ENCODE measurements around the gene MAOB. TPM values are rescaled to one million over a fixed set of nuclear protein-coding genes. Genes with fewer than 3 reads are reported as not detected.

MAOB gene
- polyA plus RNA-seq, 1 donor from 2014 or later = not detected

DNA sequence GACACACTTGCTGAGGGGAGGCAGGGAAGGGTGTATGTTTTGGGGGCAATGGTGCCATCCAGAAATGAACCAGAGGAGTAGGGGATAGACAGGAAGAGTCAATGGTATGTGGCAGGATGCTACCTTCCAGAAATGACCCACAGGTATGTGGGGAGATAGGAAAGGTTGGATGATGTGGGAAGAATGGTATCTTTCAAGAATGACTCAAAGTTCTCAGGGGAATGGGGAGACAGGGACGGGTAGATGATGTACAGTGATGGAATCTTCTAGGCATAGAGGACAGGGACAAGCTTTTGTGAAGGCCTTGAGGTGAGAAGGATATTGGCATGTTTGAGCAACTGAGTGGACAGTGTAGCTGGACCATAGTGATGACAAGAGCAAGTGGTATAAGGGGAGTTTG lies 161.3 kb downstream of the MAOB start:
- no peak overlapping the region for H3K4me3 Mint-ChIP-seq
- no peaks in the 10 kb centered on the region for H3K27me3 Mint-ChIP-seq
- H3K36me3 Mint-ChIP-seq = no peaks in the 10 kb centered on the region
- peaks cover 0 to 7% (median 0%) of the 10 kb centered on the region in 3 donors for H3K9me3 Mint-ChIP-seq
- H3K4me1 Mint-ChIP-seq = peaks cover 0 to 2% (median 0%) of the 10 kb centered on the region in 3 donors
- H3K27ac Mint-ChIP-seq = no peak overlapping the region

- Mint-ChIP-seq H3K9me3 (peaks cover 0 to 7% (median 0%) of the 10 kb centered on the region in 3 donors), H3K4me3 (no peak overlapping the region), H3K36me3 (no peaks in the 10 kb centered on the region), H3K27me3 (no peaks in the 10 kb centered on the region), H3K27ac (no peak overlapping the region), H3K4me1 (peaks cover 0 to 2% (median 0%) of the 10 kb centered on the region in 3 donors)
These were observed 162.2 kb downstream of the MAOB start for GRCh38 chrX:43720082-43720481.

GRCh38 chrX:43718956-43719355 lies 163.3 kb downstream of the MAOB start:
- Mint-ChIP-seq H3K27me3 (no peaks in the 10 kb centered on the region), H3K4me3 (no peak overlapping the region), H3K36me3 (no peaks in the 10 kb centered on the region), H3K27ac (no peak overlapping the region), H3K9me3 (peaks cover 0 to 7% (median 0%) of the 10 kb centered on the region in 3 donors), H3K4me1 (no peaks in the 10 kb centered on the region)

DNA sequence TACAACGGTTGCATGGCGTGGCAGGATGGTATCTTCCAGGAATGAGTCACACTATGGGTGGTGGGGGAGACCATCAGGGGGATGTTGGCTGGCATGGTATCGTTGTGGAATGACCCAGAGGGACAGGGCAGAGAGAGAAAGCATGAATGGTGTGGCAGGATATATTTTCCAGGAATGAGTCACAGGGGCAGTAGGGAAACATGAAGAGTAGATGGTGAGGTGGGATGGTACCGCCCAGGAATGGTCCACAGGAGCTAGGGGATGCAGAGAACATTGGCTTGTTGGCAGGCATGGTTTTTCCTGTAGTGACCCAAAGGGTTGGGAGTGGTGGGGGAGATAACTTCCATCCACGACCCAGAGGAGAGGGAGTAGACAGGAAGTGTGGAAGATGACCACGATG lies 163.7 kb downstream of the MAOB start:
- no peak overlapping the region for H3K4me3 Mint-ChIP-seq

DNA sequence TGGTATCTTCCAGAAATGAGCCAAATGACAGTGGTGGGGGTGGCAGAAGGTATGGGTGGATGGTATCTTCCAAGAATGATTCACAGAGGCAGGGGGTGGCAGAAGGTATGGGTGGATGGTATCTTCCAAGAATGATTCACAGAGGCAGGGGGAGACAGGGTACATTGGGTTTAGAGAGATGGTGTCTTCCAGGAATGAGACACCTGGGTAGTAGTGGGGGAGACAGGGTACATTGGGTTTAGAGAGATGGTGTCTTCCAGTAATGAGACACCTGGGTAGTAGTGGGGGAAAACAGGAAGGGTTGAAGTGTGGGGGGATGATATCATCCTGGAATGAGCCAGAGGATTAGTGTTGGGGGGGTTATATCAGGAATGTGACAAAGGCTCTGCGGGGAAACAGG lies 164.2 kb downstream of the MAOB start:
- Mint-ChIP-seq H3K4me3 (no peak overlapping the region), H3K4me1 (no peaks in the 10 kb centered on the region), H3K36me3 (no peaks in the 10 kb centered on the region), H3K9me3 (peaks cover 0 to 7% (median 1%) of the 10 kb centered on the region in 3 donors), H3K27me3 (peaks cover under 1% of the 10 kb centered on the region), H3K27ac (no peak overlapping the region)

More for the DNA sequence above, 163.7 kb downstream of the MAOB start:
- Mint-ChIP-seq H3K27me3 (no peaks in the 10 kb centered on the region), H3K36me3 (no peaks in the 10 kb centered on the region), H3K4me1 (no peaks in the 10 kb centered on the region), H3K27ac (no peak overlapping the region), H3K9me3 (peaks cover 0 to 7% (median 0%) of the 10 kb centered on the region in 3 donors)

- H3K27ac Mint-ChIP-seq = no peak overlapping the region
- no peaks in the 10 kb centered on the region for H3K4me1 Mint-ChIP-seq
- no peak overlapping the region for H3K4me3 Mint-ChIP-seq
- H3K9me3 Mint-ChIP-seq = peaks cover 0 to 3% (median 2%) of the 10 kb centered on the region in 3 donors
- H3K36me3 Mint-ChIP-seq = no peaks in the 10 kb centered on the region
- H3K27me3 Mint-ChIP-seq = peaks cover 3% of the 10 kb centered on the region
These were observed 165.1 kb downstream of the MAOB start for GRCh38 chrX:43717161-43717560.

GRCh38 chrX:43716696-43717095 lies 165.6 kb downstream of the MAOB start:
- no peak overlapping the region for H3K27ac Mint-ChIP-seq

More at GRCh38 chrX:43716696-43717095, 165.6 kb downstream of the MAOB start:
- H3K36me3 Mint-ChIP-seq = no peaks in the 10 kb centered on the region
- H3K27me3 Mint-ChIP-seq = peaks cover 3% of the 10 kb centered on the region
- no peak overlapping the region for H3K4me3 Mint-ChIP-seq
- peaks cover 0 to 2% (median 0%) of the 10 kb centered on the region in 3 donors for H3K9me3 Mint-ChIP-seq
- H3K4me1 Mint-ChIP-seq = no peaks in the 10 kb centered on the region

Other genes starting within 250 kb of the MAOB start
- not detected for gene MAOA, start 226.2 kb downstream of the MAOB start, polyA plus RNA-seq
- gene NDP, start 90.9 kb upstream of the MAOB start, polyA plus RNA-seq = not detected